GM10847 (cell line): Measurements from ENCODE around the gene OR2T29.
"Not testable (repeated sequence)": the region's sequence is repeated elsewhere in the genome, so short reads cannot be mapped to it uniquely, and the experiment has no call there.

Source experiments
- POLR2A ChIP-seq: IDR thresholded peaks from 2 replicates; pipeline ENCODE4 v1.6.1; 2011; ENCODE audit not compliant: insufficient read length; ENCODE audit errors: extremely low read depth

The OR2T29 gene, protein sequence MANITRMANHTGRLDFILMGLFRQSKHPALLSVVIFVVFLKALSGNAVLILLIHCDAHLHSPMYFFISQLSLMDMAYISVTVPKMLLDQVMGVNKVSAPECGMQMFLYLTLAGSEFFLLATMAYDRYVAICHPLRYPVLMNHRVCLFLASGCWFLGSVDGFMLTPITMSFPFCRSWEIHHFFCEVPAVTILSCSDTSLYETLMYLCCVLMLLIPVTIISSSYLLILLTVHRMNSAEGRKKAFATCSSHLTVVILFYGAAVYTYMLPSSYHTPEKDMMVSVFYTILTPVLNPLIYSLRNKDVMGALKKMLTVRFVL

DNA sequence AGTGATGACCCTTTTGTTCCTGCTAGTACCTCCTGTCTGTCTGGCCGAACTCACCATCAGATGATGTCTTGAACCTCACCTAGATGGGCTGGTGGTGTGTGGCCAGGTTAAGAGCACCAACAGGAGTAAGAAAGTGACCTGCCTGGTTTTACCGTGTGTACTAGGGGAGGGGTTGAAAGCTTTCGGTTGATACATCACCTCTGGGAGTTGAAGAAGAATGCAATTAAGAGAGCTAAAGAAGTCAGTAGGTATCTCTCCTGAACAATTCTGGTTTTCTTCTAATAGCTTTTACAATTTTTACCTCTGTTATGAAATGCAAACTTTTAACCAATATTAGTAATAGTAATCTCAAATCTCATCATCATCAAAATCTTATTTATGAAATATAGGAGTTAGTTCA is at the start of gene OR2T29:
Gene OR2T29 (minus strand): TSS at position 101 of the 400 bp plus-strand sequence. CDS start 3,281 bp downstream, outside the sequence.
- not testable (repeated sequence) for TF ChIP-seq POLR2A

DNA sequence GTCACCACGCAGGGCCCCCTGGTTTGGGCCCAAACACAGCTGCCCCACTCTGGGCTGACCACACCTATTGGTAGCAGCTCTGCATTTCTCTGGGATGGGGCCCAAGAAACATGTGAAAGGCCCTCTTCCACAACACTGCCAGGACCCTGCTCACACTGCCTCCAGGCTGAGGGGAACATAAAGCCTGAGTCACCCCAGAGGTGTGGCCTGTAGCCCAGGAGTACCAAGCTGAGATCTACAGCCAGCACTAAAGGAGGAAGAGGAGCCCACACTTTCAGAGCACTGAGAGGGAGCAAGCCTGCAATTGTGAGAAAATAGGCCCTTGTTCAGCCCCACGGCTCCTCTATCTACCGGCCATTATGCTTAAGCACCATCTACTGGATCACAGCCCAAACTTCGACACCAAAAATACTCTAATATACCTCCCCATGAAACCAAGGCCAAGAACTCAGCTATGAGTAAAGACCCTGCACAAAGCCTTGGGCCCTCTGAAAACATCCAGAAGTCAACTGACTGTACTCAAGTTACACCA is 49.4 kb upstream of the OR2T29 start:
- no peak for TF ChIP-seq POLR2A

DNA sequence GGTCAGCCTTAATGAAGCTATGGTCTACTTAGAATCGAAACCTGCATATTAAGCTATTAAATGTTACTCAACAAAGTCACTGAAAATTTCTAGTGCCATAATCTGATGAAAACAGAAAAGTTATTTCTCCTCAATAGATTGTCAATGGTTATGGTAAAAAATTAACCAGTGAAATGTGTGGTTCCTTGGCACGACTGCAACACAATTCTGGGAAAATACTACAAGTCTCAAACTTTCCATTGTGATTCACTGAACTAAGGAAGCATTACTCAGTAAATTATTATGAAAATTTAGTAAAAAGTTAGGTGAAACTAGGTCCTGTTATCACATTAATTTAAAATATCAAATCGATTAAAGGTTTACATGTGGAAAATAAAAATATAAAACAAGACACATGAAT is 47.7 kb upstream of the OR2T29 start:
- TF ChIP-seq POLR2A: no peak

DNA sequence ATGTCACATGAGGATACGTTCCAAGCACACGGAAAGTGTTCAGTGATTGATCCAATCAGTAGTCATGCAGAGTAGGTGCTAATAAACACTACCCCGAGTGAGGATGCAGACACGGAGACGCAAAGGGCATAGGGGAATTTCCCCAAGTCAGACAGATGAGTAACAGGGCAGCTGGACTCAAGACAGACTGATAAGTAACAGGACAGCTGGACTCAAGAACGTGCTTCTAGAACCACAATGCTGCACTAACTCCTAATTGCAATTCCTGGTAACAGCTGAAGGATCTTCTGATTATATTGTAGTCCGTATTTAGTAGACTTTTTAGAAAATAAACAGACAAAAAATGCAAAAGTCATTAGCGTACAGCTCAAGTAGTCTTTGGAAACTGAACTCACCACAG is 36.8 kb upstream of the OR2T29 start:
- TF ChIP-seq POLR2A: no peak

DNA sequence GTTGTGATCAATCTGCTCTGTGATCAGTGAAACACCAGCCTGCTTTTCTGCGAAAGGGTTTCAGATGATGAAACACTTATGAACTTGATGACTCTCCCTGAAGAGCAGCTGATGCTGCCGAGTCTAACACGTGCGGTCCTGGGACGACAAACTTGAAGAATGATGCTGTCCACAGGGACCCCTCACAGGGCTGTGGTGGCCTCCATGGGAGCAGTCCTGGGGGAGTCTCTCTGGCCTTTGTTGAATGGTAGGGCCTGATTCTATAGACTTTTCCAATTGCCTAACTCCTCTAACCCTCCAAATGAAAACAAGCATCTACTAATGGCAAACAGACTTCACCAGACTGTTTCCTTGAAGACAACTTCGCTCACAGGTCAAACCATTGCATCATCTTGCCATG is 35.0 kb upstream of the OR2T29 start, which contains the start of gene OR2T10:
Gene OR2T10 (minus strand): TSS at position 112 of the 400 bp plus-strand sequence. CDS start 3,932 bp downstream, outside the sequence.
- no peak for TF ChIP-seq POLR2A

DNA sequence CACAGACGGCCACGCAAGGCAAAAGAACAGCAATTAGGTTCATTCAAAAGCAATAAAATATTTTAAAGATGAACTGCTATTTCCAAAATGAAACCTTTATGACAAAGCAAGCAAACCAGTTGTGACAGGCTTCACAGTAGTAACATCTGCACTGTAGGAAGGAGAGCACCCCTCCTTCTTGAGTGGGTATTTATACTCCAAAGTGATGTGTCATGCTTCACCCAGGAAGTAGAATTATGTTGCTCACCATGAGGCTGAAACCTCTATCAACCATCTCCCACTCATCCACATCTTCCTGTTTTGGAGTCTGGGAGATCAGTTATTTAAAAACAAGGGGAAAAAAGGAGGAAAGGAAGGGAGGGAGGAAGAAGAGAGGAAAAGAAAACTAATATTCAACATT is 34.0 kb upstream of the OR2T29 start:
- no peak for TF ChIP-seq POLR2A

DNA sequence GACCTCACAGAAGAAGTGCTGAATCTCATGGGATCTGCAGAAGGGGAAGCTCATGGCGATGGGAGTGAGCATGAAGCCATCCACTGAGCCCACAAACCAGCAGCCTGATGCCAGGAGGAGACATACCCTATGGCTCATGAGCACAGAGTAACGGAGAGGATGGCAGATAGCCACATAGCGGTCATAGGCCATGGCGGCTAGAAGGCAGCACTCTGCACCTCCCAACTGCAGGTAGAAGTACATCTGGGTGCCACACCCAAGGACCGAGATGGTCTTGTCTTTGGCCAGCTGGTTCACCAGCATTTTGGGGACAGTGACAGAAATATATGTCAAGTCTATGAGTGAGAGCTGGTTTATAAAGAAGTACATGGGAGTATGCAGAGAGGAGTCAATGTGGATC is 30.7 kb upstream of the OR2T29 start:
- TF ChIP-seq POLR2A: no peak

DNA sequence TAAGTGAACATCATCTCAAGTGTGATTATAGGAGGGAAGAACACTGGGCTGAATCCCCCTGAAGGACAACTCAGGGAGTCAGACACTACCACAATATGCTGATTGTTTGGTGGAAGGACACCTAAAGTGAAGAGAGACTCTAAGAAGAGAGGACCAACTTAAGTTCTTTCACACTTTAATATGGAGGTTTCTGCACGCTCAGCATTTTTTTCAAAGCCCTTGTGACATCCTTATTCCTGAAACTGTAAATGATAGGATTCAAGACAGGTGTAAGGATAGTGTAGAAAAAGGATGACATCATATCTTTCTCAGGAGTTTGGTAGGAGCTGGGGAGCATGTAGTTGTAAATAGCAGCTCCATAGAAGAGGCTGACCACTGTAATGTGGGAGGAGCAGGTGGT is 30.1 kb upstream of the OR2T29 start:
- no peak for TF ChIP-seq POLR2A

DNA sequence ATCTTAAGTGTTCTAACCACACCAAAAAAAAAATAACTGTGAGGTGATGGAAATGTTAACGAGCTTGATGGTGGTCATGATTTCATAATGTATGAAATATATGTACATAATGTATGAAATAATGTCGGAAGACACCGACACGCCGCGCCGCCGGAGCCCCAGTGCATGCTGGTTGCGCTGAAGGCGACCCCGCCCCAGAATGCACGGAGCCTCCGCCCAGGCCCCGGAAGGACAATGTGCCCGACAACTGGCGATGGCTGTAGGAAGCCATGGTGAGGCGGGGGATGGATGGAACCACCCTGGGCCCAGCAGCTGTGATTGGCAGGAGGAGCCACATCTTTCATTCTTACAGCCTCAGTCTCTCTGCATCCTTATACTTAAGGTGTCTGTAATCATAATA is 27.5 kb upstream of the OR2T29 start:
- TF ChIP-seq POLR2A: no peak

DNA sequence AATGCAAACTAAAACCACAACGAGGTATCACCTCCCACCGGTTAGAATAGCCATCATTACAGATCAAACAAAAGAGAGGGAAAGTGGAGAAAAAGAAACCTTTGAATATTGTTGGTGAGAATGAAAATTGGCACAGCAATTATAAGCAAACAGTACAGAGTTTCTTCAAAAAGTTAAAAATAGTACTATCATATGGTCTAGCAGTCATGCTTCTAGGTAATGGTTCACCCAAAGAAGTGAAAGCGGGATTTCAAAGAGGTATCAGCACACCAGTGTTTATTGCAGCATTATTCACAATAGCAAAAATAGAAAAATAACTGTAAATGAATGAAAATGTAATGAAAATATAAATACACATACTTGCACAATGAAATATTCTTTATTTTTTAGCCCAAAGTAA is 26.8 kb upstream of the OR2T29 start:
- no peak for TF ChIP-seq POLR2A

DNA sequence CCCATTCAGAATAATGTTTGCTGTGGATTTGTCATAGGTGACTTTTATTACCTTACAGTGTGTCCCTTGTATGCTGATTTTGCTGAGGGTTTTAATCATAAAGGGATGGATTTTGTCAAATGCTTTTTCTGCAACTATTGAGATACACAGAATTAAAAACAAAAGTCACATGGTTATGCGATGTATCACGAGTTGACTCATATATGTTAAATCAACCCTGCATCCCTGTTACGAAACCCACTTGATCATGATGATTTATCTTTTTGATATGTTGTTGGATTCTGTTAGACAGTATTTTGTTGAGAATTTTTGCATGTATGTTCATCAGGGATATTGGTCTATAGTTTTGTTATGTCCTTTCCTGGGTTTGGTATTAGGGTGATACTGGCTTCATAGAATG is 22.7 kb upstream of the OR2T29 start:
- TF ChIP-seq POLR2A: no peak

DNA sequence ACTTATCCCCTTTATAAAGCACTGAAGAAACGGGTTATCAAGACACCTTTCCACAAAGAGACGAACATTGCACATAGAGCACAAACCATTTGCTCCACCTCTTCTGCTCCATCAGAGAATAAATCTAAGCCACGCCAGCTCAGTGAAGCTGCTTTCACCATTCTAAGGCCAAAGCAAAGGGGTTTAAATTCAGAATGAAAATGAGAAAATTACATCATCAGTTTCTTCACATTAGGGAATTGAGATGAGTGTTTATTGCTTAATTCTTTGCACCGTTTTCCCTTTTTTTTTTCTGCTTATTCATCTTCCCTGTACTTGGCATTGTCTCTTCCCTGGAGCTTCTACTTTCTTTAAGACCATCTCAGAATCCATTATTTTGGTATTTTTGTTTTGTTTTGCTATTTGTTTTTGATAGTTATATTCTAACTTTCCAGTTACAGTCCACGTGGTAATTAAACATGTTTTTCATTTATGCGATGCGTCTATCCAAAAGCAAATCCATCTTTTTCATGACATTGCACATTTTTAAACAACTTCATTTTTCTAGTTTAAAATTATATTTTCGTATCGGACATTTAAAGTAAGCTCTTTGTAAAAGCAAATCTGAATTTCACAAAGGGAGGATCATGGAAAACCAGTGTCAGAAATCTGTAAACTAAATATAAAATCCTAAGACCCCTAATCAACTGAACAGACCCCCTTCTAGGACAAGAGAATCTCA is 13.8 kb upstream of the OR2T29 start:
- no peak for TF ChIP-seq POLR2A

DNA sequence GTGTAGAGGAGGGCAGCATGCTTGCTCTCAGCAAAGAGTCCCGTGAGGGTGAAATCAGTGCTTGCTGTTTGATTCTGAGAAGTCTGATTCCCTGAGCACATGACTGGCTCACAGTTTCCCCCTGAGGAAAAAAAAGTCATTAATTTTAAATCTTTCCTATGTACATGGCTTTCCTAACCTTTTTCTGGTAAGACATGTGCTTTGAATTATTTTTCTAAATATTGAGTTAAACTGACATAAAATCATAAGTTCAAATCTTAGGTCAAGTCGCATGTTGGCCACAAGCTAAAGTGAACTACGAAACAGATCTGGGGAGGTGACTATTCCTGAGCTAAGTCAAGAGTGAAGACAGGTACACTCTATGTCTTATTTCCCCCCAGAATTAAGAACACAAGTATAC is 12.1 kb upstream of the OR2T29 start, which contains the start of gene OR2T34:
Gene OR2T34 (minus strand): TSS at position 101 of the 400 bp plus-strand sequence. CDS start 0 bp downstream, at position 101.
- not testable (repeated sequence) for TF ChIP-seq POLR2A

DNA sequence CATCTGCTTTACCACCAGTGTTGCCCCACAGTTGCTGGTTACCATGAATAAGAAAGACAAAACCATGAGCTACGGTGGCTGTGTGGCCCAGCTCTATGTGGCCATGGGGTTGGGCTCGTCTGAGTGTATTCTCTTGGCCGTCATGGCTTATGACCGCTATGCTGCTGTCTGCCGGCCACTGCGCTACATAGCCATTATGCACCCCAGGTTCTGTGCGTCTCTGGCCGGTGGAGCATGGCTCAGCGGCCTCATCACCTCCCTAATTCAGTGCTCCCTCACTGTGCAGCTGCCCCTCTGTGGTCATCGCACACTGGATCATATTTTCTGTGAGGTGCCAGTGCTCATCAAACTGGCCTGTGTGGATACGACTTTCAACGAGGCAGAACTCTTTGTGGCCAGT is 40.7 kb downstream of the OR2T29 start:
- no peak for TF ChIP-seq POLR2A

DNA sequence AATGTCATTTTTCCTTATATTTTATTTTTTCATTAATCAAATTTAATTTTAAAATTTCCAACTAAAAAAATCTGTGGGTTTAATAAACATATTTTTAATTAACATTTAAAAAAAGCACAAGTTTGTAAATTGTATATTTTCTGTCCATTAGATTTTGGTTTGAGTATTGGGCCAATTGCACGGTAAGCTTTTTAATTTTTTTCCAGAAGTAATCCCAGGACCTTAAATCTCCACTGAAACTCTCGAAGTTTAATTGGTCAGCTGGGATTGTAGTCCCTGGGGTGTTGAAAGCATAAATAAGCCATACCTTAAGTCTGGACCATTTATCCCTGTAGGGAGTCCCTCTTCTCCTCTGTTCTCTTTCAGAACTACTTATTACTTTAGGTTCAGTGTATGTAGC is 54.8 kb downstream of the OR2T29 start, which contains the start of gene OR2G6:
Gene OR2G6 (plus strand): TSS at position 301 of the 400 bp plus-strand sequence. CDS start 13,574 bp downstream, outside the sequence.
- not testable (repeated sequence) for TF ChIP-seq POLR2A
